ENCODE data around the gene NHLH1. TPM values are rescaled to one million over a fixed set of nuclear protein-coding genes. Genes with fewer than 3 reads are reported as not detected.
"Not testable (repeated sequence)": the region's sequence is repeated elsewhere in the genome, so short reads cannot be mapped to it uniquely, and the experiment has no call there.

NHLH1 gene
- total and polyA plus RNA-seq, 5 donors, result 0.05 to 0.09 TPM; not detected in 3

DNA sequence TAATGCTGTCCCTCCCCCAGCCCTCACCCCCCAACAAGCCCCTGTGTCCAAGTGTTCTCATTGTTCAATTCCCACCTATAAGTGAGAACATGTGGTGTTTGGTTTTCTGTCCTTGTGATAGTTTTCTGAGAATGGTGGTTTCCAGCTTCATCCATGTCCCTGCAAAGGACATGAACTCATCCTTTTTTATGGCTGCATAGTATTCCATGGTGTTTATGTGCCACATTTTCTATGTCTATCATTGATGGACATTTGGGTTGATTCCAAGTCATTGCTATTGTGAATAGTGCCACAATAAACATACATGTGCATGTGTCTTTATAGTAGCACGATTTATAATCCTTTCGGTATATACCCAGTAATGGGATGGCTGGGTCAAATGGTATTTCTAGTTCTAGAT is 17.9 kb downstream of the NHLH1 start:
- WGBS, result 96% methylated on average over 2 of the region's 2 CpGs
- DNase-seq; H3K27ac ChIP-seq (ENCODE audit: low read length); intact Hi-C loops (cut with DNase I); ATAC-seq; H3K4me3 ChIP-seq (ENCODE audit: low read length); H3K4me1 ChIP-seq (ENCODE audit: control insufficient read depth, insufficient read depth, low read length); H3K9me3 ChIP-seq (ENCODE audit: control insufficient read depth, low read length); H3K27me3 ChIP-seq (ENCODE audit: control insufficient read depth, insufficient read depth): not testable (repeated sequence)

DNA sequence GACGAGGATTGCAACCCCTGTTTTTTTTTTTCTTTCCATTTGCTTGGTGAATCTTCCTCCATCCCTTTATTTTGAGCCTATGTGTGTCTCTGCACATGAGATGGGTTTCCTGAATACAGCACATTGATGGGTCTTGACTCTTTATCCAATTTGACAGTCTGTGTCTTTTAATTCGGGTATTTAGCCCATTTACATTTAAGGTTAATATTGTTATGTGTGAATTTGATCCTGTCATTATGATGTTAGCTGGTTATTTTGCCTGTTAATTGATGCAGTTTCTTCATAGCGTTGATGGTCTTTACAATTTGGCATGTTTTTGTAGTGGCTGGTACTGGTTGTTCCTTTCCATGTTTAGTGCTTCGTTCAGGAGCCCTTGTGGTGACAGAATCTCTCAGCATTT is 21.5 kb downstream of the NHLH1 start:
- H3K27me3 ChIP-seq (ENCODE audit: control insufficient read depth, insufficient read depth); H3K4me3 ChIP-seq (ENCODE audit: low read length); DNase-seq; intact Hi-C loops (cut with DNase I); H3K9me3 ChIP-seq (ENCODE audit: control insufficient read depth, low read length); H3K27ac ChIP-seq (ENCODE audit: low read length); ATAC-seq; H3K4me1 ChIP-seq (ENCODE audit: control insufficient read depth, insufficient read depth, low read length): not testable (repeated sequence)
- 77% methylated on average over 4 of the region's 4 CpGs for WGBS

DNA sequence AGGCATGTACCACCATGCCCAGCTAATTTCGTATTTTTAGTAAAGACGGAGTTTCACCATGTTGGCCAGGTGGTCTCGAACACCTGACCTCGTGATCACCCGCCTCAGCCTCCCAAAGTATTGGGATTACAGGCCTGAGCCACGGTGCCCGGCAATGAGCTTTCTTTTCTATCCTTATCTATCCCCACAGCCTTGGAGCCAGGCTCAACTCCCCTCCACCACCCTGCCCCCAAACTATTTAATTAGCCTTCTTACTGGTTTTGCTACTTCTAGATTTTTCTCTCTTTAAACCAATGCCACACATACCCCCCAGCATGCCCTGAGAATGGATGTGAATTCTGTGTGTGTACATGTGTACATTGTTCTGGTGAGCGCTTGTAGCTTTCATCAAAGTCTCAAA is 27.8 kb downstream of the NHLH1 start:
- H3K27ac ChIP-seq (ENCODE audit: low read length), result no peak overlapping the region
- intact Hi-C loops (cut with DNase I), result no loop called here
- no peaks in the 10 kb centered on the region for H3K27me3 ChIP-seq (ENCODE audit: control insufficient read depth, insufficient read depth)
- 93% methylated on average over 8 of the region's 8 CpGs for WGBS
- no peak overlapping the region for H3K4me3 ChIP-seq (ENCODE audit: low read length)
- no peaks in the 10 kb centered on the region for H3K4me1 ChIP-seq (ENCODE audit: control insufficient read depth, insufficient read depth, low read length)
- DNase-seq (no peak), ATAC-seq (no peak)
- no peaks in the 10 kb centered on the region for H3K9me3 ChIP-seq (ENCODE audit: control insufficient read depth, low read length)

DNA sequence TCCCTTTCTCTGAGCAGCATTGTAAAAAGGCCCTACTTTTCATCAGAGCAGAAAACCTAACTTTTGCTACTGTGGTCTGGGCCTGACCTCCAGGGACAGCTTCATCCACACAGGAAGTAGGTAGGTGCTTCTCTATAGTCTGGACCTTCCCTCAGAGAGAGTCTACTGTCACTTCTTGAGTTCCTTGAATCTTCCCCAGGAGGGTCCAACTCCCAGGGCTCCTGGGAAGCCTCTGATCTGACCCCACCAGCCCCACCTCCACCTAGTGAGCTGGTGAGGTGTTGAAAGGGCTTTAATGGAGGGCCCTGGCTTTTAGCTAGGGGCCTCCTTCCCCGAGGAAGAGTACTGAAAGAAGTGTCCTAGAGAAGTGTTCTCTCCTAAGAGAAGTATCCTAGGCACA is 30.8 kb downstream of the NHLH1 start:
- Histone ChIP-seq H3K27me3 (ENCODE audit: control insufficient read depth, insufficient read depth) (no peaks in the 10 kb centered on the region), H3K4me1 (ENCODE audit: control insufficient read depth, insufficient read depth, low read length) (peaks cover 15% of the 10 kb centered on the region), H3K9me3 (ENCODE audit: control insufficient read depth, low read length) (no peaks in the 10 kb centered on the region), H3K4me3 (ENCODE audit: low read length) (no peak overlapping the region), H3K27ac (ENCODE audit: low read length) (no peak overlapping the region)
- 46% methylated on average over 1 of the region's 1 CpG for WGBS
- ATAC-seq (no peak), DNase-seq (no peak)
- intact Hi-C loops (cut with DNase I), result no loop called here

DNA sequence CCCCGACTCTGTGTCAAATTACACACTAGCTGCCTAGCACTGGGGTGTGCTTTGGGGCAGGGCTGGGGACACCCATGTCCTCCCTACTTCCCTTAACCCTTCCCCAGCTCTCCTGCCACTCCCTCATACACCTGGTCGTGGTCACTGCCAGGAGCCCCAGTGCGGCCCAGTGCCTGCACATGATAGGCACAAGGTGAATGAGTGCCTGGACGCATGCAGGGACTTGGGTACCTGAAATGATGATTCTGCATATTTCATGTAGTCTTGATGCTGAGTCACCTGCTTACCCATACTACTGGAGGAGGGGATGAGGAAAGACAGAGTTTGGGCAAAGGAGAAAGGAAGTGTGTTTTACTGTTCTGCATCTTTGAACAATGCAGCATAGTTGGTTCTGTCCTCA is 32.0 kb downstream of the NHLH1 start:
- Histone ChIP-seq H3K27ac (ENCODE audit: low read length) (no peak overlapping the region), H3K4me1 (ENCODE audit: control insufficient read depth, insufficient read depth, low read length) (peaks cover 18% of the 10 kb centered on the region), H3K9me3 (ENCODE audit: control insufficient read depth, low read length) (no peaks in the 10 kb centered on the region), H3K27me3 (ENCODE audit: control insufficient read depth, insufficient read depth) (no peaks in the 10 kb centered on the region), H3K4me3 (ENCODE audit: low read length) (no peak overlapping the region)
- WGBS, result 85% methylated on average over 4 of the region's 4 CpGs
- no peak for DNase-seq
- ATAC-seq, result no peak
- intact Hi-C loops (cut with DNase I), result no loop called here

DNA sequence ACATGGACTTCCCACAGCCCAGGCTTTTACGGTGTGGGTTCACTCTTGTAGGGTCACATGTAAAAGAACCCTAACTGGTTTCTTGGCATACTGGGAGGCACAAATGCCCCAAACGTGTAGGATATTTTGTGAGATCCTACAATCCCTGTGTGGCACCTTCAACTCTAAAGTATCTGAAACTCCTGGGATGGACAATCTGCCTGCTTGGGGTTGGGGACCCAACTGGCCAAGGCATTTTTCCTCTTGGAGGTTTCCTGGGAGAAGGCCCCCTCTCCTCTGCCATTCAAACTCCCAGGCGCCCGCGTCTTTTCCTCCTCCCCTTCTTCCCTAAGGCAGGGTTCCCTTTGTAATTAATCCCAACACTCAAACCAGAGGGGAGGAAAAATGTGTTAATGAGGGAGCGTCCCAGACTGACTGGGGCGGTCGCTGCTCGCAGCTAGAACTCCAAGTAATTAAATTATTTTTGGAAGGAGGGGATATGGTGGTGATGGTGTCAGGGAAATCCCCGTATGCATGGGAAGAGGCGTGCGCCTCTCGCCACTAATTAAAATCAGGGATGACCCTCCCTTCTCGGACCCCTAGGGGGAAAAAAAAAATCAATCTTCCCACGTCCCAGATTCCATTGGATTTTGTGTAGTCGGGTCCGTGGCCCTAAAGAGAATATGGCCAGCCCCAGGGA is 32.8 kb downstream of the NHLH1 start:
- no peaks in the 10 kb centered on the region for H3K27me3 ChIP-seq (ENCODE audit: control insufficient read depth, insufficient read depth)
- WGBS, result 31% methylated on average over 17 of the region's 17 CpGs
- ATAC-seq, result peak; percentile 4 to 6
- peaks cover 18% of the 10 kb centered on the region for H3K4me1 ChIP-seq (ENCODE audit: control insufficient read depth, insufficient read depth, low read length)
- H3K27ac ChIP-seq (ENCODE audit: low read length), result no peak overlapping the region
- intact Hi-C loops (cut with DNase I), result no loop called here
- H3K9me3 ChIP-seq (ENCODE audit: control insufficient read depth, low read length), result no peaks in the 10 kb centered on the region
- peak overlapping the region; percentile 97 for H3K4me3 ChIP-seq (ENCODE audit: low read length)
- DNase-seq, result peak in 1 of 3 donors; percentile 65

DNA sequence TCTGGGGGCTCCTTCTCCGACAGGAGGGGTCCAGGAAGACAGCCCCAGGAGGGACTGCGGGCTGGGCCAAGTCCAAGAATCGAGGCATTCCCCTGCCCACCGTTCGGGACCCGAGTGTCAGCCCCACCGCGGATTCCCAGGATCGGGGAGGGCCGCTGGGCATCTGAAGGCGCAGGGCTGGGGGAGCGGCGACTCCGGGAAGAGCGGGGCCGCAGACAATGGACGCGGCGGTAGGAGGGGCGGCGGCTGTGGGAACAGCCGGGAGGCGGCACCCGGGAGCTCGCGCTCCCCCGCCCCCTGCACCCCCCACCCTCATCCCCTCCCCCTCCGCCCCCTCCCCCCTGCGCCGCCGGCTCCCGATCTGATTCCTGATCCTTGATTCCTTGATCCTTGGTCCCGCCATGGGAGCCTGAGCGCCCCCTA is 33.4 kb downstream of the NHLH1 start, which contains the start of gene VANGL2:
VANGL2 (plus strand) TSS at position 342 of the 423 bp plus-strand sequence. CDS start 15,274 bp downstream, outside the sequence.
- under 1% methylated on average over 34 of the region's 34 CpGs for WGBS

DNA sequence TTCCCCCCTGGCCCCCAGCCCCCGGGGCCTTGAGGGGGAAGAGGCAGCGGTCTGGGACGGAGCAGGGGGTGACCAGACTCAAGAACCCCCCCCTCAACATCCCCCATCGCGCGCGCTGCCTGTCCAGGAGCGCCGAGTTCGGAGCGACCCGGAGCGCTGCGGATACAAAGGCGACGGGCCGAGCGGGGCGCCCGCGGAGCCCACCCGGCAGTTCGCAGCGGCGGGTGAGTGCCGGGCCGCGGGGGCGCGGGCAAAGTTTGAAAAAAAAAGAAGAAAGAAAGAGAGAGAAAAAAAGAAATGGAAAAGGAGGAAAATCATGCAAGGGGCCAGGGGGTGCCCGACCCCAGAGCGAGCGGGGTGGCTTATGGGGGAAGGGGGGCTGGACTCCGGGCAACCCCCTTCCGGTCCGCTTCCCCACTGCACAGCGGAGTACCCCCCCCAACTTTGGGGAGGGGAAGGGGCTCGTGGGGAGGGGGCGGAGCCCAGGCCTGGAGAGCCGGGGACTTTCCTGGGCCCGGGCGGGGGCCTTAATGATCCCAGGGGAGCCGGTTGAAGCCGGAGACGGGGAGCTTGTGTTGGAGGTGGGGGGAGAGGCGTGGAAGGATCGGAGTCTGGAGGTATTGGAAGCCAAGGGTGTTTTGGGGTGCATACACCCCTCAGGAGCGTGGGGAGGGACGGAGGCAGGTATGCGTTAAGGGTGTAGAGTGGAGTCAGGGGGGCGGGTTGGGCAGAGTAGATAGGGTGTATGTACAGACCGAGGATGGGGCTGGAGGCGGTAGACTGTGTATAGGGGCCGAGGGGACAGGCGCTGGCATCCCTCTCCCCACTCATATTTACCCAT is 34.0 kb downstream of the NHLH1 start:
- ATAC-seq (peak; percentile 51 to 52), DNase-seq (peak in 2 of 3 donors; percentile 39 to 73)
- no peaks in the 10 kb centered on the region for H3K27me3 ChIP-seq (ENCODE audit: control insufficient read depth, insufficient read depth)
- 2% methylated on average over 55 of the region's 55 CpGs for WGBS
- no peak overlapping the region for H3K27ac ChIP-seq (ENCODE audit: low read length)
- H3K4me1 ChIP-seq (ENCODE audit: control insufficient read depth, insufficient read depth, low read length), result peaks cover 18% of the 10 kb centered on the region
- H3K9me3 ChIP-seq (ENCODE audit: control insufficient read depth, low read length), result no peaks in the 10 kb centered on the region
- H3K4me3 ChIP-seq (ENCODE audit: low read length), result peak overlapping the region; percentile 97
- intact Hi-C loops (cut with DNase I), result no loop called here

More for the DNA sequence above, 33.4 kb downstream of the NHLH1 start, which contains the start of gene VANGL2:
- DNase-seq (peak; percentile 87 to 95 (median 95)), ATAC-seq (peak; percentile 79 to 81)
- intact Hi-C loops (cut with DNase I), result no loop called here
- Histone ChIP-seq H3K4me1 (ENCODE audit: control insufficient read depth, insufficient read depth, low read length) (peaks cover 18% of the 10 kb centered on the region), H3K27me3 (ENCODE audit: control insufficient read depth, insufficient read depth) (no peaks in the 10 kb centered on the region), H3K9me3 (ENCODE audit: control insufficient read depth, low read length) (no peaks in the 10 kb centered on the region), H3K4me3 (ENCODE audit: low read length) (peak within 1 kb of the TSS; percentile 97), H3K27ac (ENCODE audit: low read length) (no peak within 1 kb of the TSS)

DNA sequence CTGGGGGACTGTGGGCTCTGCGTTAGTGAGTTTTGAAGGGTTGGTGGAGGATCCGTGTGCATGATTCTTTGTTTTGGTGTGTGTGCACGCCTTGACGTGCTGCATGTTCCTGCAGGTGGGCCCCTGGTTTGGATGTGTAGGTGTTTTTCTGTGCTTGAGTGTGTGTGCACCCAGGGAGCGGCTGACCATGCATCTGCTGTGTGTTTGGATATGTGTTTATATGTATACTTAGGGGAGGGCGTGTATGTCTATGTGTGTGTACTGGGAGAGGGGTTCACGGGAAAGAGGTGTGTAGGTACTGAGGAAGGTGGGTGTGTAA is 34.6 kb downstream of the NHLH1 start:
- intact Hi-C loops (cut with DNase I), result no loop called here
- Histone ChIP-seq H3K27me3 (ENCODE audit: control insufficient read depth, insufficient read depth) (no peaks in the 10 kb centered on the region), H3K4me1 (ENCODE audit: control insufficient read depth, insufficient read depth, low read length) (peaks cover 18% of the 10 kb centered on the region), H3K9me3 (ENCODE audit: control insufficient read depth, low read length) (no peaks in the 10 kb centered on the region), H3K4me3 (ENCODE audit: low read length) (peak overlapping the region; percentile 97), H3K27ac (ENCODE audit: low read length) (no peak overlapping the region)
- WGBS, result 44% methylated on average over 7 of the region's 7 CpGs
- ATAC-seq, result peak in 1 of 2 donors; percentile 2
- no peak for DNase-seq

DNA sequence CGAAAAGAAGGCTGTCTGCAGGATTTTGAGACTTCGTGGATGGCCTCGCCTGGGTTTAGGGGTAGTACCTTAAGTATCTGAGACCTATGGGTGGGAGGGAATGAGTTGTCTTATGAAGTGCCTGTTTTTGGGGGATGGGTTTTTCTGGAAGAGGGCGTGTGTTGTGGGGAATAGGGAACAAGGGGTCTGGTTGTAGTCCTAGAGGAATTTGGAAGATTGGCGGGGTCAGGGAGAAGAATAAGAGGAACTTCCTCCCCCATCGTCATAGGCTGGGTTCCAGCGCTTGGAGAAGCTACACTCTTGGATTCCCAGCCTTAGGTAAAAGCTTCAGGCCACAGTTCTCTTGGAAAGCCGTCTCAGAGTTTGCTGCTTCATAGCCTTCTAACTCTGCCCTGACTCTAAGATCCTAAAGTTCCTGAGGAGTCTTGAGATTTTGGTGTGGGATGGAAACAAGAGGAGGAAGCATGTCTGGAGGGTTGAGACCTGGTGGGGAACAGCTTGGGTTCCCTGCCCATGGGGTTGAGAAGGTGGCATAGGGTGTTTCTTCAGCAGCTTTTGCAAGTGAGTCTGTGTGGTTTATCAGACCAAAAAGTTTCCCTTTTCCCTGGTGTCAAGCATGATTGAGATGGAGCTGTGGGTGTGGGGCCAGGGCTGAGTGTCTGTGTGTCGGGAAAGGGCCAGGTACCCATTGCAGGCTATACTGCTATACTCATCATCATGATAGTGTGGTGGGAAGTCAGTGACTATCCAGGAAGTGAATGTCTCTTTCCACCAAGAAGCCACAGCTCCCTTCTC is 35.3 kb downstream of the NHLH1 start:
- WGBS, result 44% methylated on average over 9 of the region's 9 CpGs
- DNase-seq, result no peak
- Histone ChIP-seq H3K4me1 (ENCODE audit: control insufficient read depth, insufficient read depth, low read length) (peaks cover 18% of the 10 kb centered on the region), H3K27ac (ENCODE audit: low read length) (peak overlapping the region; percentile 17), H3K9me3 (ENCODE audit: control insufficient read depth, low read length) (no peaks in the 10 kb centered on the region), H3K4me3 (ENCODE audit: low read length) (no peak overlapping the region), H3K27me3 (ENCODE audit: control insufficient read depth, insufficient read depth) (no peaks in the 10 kb centered on the region)
- intact Hi-C loops (cut with DNase I), result no loop called here
- no peak for ATAC-seq

DNA sequence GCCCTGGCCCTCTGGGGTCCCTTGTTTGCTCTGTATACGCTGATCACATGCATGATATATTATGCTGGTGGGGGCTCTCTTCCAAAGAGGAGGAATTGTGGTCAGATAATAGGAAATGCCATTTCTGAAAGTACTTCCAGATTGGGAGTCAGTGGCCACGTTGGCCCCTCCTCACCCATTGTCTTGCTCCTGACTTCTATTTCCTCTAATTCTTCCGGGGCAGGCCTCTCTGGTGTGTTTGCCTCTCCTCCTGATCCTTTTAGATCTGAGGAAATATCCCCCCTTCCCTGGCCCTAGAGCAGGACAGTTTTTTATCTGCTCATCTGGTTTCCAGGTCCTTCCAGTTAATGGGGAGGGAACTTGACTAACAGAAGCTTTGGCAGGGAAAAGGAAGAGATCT is 36.4 kb downstream of the NHLH1 start:
- 58% methylated on average over 3 of the region's 3 CpGs for WGBS
- Histone ChIP-seq H3K4me3 (ENCODE audit: low read length) (no peak overlapping the region), H3K9me3 (ENCODE audit: control insufficient read depth, low read length) (no peaks in the 10 kb centered on the region), H3K4me1 (ENCODE audit: control insufficient read depth, insufficient read depth, low read length) (peaks cover 18% of the 10 kb centered on the region), H3K27me3 (ENCODE audit: control insufficient read depth, insufficient read depth) (no peaks in the 10 kb centered on the region), H3K27ac (ENCODE audit: low read length) (no peak overlapping the region)
- peak in 1 of 2 donors; percentile 7 for ATAC-seq
- intact Hi-C loops (cut with DNase I), result no loop called here
- DNase-seq, result no peak

Measured in right cardiac atrium (tissue), 5 donors.